ENCODE measurements around the gene EPO. TPM values are rescaled to one million over a fixed set of nuclear protein-coding genes. Genes with fewer than 3 reads are reported as not detected.

The EPO gene
- total RNA-seq, 1 experiment from 2014 or later, result 0.30 TPM

- intact Hi-C loops (cut with micrococcal nuclease), result no loop called here
- ATAC-seq (no peak), DNase-seq (ENCODE audit: low read depth, low spot score) (no peak)
- H3K27me3 ChIP-seq (ENCODE audit: insufficient read depth, low read length), result no peaks in the 10 kb centered on the region
- no peak overlapping the region for H3K4me2 ChIP-seq (ENCODE audit: low read length)
- BruUV-seq (replicated peaks), result no TSS peak
- POLR2A ChIA-PET, result interaction anchor here (0.5 kb wide), 1 partner anchor 47 kb away, joined by 4 read pairs; no protein-coding TSS in a partner anchor
- peaks cover 0 to 5% of the 10 kb centered on the region in 2 experiments; a peak in 1 of 4 replicates for H3K4me1 ChIP-seq (ENCODE audit: control insufficient read depth in 1 of 2, insufficient read depth in 2 of 2, low read length in 2 of 2)
- no peak overlapping the region for H3K4me3 ChIP-seq (replicated peaks in 1 of 2; ENCODE audit: low read depth in 1 of 2, low read length in 2 of 2)
- no peaks in the 10 kb centered on the region for H3K9me3 ChIP-seq (ENCODE audit: control insufficient read depth in 1 of 2, insufficient read depth in 1 of 2, low read depth in 1 of 2, low read length in 2 of 2)
- RAD21 ChIA-PET (ENCODE audit: low non-redundant PET in 1 of 2, low total read pairs in 2 of 2, uncharacterized antibody in 2 of 2, unreplicated experiment in 2 of 2), result no interaction called here
- TF ChIP-seq REST (IDR thresholded peaks at IDR 0.05; ENCODE audit: low read depth) (no peak), CBX3 (IDR thresholded peaks at IDR 0.05; ENCODE audit: low read depth) (no peak), SIN3A (IDR thresholded peaks at IDR 0.05; ENCODE audit: low read depth) (no peak), YY1 (IDR thresholded peaks at IDR 0.05; ENCODE audit: extremely low read depth, insufficient replicate concordance, low read depth, low read length) (no peak), CTCF (IDR thresholded peaks at IDR 0.05 in 2 of 3, conservative IDR thresholded peaks at IDR 0.05 in 1 of 3; ENCODE audit: borderline replicate concordance in 1 of 3, insufficient read depth in 1 of 3, low read depth in 2 of 3, low read length in 2 of 3) (no peak)
- no peaks in the 10 kb centered on the region for H4K20me1 ChIP-seq (ENCODE audit: insufficient read depth)
- peaks cover 20 to 21% of the 10 kb centered on the region in 2 experiments; a peak in 3 of 4 replicates for H3K36me3 ChIP-seq (ENCODE audit: control insufficient read depth in 1 of 2, insufficient read depth in 2 of 2, low read length in 2 of 2)
- peak overlapping the region; percentile 9; the same call in 1 of the 2 replicates for H3K27ac ChIP-seq (ENCODE audit: low read depth, low read length)
- H3K79me2 ChIP-seq (ENCODE audit: insufficient read depth, low read length), result peaks cover 18% of the 10 kb centered on the region
- H3K9me2 ChIP-seq (ENCODE audit: insufficient read depth), result no peaks in the 10 kb centered on the region
- H2AFZ ChIP-seq (ENCODE audit: low read depth, low read length, poor library complexity, severe bottlenecking), result no peak overlapping the region
- H3K9ac ChIP-seq (ENCODE audit: low read length), result no peak overlapping the region
- CTCF ChIA-PET, result interaction anchor here (1.0 to 1.3 kb wide), 2 partner anchors 11 to 46 kb away, joined by 3 to 4 read pairs; no protein-coding TSS in a partner anchor
These were observed 40.2 kb upstream of the EPO start for GRCh38 chr7:100679927-100680575.
